GM18868 (cell line): Measurements from ENCODE around the gene ERC2.
"Not testable (repeated sequence)": the region's sequence is repeated elsewhere in the genome, so short reads cannot be mapped to it uniquely, and the experiment has no call there.

Experiments
- ATAC-seq: cut with Tn5 transposase; IDR thresholded peaks from one replicate; pipeline ENCODE4 v1.9.1; 2021; ENCODE audit warnings: mild to moderate bottlenecking, moderate library complexity; ENCODE audit not compliant: unreplicated experiment

The ERC2 gene

DNA sequence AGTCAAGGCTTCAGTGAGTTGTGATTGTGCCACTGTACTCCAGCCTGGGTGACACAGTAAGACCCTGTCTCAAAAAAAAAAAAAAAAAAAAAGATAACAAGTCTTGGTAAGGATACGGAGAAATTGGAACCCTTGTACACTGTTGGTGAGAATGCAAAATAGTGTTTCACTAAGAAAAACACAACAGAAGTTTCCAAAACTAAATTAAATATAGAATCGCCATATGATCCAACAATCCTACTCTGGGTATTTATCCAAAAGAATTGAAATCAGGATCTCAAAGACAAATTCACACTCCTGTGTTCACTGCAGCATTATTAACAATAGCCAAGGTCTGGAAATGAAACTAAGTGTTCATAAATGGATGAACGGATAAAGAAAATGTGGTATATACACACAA lies 149.4 kb downstream of the ERC2 start:
- no peak for ATAC-seq

DNA sequence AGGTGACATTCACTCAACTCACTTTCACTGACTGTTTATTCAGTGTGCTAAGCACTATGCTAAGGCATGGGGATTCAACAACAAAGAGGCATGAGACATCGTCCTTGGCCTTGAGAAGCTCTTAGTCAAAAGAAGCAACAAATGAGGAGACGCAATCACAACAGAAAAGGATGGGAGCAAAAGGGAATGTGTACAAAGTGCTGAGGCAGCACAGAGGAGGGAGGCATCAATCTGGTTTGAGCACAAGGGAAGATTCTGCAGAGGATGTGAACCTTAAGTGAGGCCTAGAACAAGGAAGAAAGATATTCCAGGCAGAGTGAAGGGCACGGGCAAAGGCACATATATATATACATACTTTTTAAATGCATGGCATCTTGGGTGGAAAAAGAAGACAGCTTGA lies 151.3 kb downstream of the ERC2 start:
- no peak for ATAC-seq

DNA sequence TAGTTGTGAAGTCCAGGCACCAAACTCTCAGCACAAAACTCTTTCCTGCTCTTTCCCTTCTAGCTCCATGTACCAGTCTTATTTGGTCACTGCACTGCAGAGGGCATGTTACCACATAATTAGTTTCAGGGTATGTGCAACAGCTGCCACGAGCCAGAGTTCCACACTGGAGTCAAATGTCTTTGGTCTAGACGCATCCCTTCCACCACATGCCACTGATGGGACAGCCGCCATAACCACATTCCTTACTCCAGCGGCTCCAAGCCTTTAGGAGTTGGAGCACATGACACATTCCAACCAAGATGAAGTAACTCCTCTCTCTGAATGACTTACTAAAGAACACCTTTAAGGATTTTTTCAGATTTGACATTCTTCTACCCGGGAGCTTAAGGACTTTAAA lies 153.4 kb downstream of the ERC2 start:
- ATAC-seq = no peak

DNA sequence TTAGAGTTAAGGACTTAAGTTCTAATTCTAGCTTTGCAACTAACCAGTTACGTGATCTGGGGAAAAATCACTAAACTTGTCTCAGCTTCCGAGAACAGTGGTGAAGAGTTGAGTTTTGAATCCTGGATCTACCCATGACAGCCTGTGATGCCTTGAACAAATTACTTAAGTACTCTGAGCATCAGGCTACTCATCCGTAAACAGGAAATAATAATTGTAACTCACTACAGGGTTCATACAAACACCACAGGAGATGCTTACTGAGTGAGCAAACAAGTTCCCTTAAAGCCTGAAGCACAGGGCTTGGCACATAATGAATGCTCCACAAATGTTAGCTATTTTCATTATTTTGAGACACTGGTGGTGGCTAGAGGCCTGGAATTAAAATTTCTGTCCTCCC lies 158.8 kb downstream of the ERC2 start:
- ATAC-seq = no peak

DNA sequence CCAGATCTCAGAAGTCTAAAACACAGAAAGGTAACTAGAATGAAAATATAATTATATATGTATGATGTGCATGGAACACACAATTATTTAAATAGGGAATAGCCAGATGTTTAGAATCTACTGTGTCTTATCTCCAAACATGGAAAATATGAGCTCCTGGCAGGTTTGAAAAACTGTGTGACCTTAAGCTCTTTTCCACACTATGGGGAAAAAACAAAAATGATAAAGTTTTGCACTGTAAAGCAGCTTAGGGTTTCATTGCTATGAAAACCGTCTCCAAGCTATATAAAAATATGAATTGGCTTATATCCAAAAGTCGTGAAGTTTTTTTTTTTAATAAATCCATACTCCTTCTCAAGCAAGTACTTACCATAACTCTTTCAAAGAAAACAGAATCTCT lies 159.8 kb downstream of the ERC2 start:
- ATAC-seq = no peak

DNA sequence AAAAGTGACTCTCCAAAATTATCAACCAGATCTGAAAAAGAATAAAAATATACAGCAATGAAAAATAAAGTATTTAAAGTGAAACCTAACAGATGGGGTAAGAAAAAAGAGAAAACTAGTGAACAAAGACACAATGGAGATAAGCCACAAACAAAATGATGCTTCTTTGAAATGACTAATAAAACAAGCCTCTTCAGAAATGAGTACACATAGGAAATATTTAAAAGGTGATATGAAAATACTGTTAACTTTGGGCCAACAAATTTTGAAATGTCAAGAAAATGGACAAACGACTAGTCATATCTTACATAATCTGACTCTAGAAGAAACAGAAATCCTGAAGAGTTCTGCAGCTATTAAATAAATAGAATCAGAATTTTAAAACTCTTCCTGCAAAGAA lies 164.2 kb downstream of the ERC2 start:
- no peak for ATAC-seq

DNA sequence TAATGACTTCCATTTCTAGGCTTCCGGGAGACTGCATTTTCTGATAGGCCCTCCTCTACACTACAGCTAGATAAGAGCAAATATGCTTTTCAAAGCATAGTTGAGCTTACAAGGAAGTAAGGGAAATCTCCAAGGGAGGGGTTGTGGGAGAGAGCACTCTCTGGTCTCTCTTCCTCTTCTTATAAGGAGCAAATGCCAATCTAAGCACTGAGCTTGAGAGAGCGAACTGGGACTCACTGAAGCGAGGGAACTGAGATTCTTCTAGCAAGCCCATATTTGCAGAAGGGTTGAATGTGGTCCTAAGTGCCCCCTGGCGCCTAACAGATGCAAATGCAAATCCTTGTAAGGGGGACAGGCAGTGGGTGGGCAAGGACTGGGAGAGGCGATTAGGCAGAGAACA lies 164.8 kb downstream of the ERC2 start:
- peak; percentile 92 for ATAC-seq

DNA sequence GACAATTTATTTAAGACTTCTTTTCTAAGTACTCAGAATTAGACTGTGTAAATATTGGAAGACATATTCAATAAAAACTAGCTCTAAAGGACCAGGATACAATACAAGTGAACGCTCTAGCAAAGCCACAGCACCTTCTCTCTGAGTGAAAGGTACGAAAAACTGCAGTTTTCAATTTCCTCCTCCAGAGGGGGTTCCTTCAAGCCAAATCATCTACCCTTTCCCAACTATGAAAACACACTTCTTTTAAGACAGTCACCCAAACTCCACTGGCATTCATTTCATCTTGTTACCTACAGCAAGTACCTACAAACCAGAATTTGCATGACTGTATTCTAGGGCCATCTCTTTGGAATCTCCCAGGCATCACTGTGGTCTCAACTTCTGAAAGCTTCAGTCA lies 165.8 kb downstream of the ERC2 start:
- ATAC-seq = no peak

DNA sequence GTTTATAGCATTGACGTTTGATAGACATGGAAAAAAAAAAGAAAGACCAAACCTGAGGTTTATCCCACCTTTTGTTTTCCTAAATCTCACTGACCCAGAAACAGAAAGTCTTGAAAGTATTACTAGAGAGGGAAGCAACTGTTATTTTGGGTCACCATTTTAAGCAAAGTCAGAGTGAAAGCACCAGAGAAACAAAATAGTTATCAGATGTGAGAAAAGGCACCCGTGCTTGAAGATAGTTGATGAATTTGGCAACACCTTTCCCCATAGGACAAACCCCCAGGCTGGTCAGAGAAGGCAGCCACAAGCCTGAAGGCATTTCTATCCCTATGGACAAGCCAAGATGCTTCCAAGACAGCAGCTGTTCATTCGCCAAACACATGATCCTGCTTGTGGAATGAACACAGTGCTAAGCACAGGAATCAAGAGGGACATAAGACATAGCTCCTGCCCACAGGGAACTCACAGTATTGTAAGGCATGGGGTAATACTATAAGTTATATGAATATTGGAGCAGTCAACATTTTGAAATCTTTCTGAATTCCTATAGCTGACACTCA lies 170.9 kb downstream of the ERC2 start:
- no peak for ATAC-seq

DNA sequence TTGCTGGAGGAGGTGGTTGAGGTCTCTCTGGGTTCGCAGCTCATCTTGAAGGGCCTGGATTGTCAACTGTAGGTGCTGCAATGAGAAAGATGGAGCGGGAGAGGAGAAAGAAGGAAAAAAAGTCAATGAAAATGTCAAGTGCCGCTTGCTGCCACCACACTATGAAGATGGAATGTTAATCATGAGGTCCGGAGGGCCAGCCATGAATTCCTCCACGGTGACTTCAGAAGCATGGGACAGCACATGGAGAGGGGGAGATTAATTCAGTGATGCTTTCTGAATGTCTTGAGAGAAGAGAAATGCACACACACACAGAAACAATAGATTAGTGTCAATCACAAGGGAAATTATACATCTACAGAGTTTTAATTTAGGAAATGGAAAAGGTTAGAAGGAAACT lies 171.9 kb downstream of the ERC2 start:
- no peak for ATAC-seq

DNA sequence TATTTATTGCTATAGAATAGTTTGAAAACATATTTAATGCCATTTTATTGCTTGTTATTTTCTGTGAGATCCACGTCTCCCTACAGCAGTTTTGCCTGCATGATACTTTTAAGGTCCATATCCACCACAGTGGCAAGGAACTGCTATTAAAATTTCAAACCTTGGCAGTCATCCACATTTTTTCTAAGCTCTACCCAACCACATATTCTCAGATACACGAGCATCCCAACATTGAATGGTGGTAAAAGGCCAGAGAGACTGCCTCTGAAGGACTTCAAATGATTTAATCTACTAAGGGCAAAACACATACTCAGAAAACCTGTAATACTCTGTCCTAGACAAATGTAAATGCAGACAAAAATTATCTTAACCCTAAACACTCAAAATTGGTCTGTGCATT lies 173.1 kb downstream of the ERC2 start:
- no peak for ATAC-seq

DNA sequence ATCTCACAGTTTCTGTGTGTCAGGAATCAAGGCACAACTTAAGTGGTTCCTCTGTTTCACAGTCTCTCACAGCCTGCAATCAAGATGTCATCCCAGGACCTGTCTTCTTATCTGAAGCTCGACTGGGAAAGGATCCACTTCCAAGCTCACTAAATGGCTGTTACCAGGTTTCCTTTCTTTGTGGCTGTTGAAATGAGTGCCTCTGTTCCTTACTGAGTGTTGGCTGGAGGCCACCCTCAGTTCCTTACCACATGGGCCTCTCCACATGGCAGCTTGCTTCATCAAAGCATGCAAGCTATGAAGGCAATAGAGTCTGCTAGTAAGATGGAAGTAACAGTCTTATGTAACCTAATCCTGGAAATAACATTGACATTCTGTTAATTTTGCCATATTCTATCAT lies 174.0 kb downstream of the ERC2 start:
- ATAC-seq = no peak

DNA sequence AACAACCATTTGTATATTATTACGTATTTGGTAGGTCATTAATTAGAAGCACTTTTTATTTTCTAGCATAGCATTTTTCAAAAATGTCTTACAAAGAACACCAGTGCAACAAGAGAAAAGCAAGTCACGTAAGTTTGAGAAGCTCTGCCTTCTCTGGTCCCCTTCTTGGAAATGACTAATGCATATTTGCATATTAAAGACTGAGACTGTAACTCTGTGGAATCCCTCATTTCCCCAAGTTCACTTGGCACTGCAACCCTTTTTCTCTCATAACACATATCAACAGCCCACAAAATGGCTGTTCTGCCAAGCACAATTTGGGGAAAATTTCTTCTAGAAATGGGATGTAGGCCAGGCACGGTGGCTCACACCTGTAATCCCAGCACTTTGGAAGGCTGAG lies 176.3 kb downstream of the ERC2 start:
- peak; percentile 65 for ATAC-seq

DNA sequence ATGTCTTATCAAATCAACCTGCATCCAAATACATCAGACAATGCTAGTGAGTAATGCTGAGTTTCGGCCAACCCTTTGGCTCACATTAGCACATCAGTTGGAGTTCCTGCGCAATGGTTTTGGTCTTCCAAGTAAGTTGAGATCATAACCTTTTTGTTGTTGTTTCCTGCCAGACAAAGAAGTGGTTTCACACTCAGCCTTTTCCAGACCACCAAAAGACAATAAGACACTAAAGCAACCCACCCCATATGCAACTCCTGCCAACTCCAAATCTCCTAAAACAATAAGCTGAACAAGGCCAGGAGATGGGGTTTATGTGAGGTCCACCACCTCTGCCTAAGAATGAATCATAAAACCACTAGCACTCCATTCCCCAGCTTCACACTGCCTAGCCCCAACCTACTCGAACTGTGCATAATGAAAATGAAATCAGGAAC lies 177.0 kb downstream of the ERC2 start:
- no peak for ATAC-seq

DNA sequence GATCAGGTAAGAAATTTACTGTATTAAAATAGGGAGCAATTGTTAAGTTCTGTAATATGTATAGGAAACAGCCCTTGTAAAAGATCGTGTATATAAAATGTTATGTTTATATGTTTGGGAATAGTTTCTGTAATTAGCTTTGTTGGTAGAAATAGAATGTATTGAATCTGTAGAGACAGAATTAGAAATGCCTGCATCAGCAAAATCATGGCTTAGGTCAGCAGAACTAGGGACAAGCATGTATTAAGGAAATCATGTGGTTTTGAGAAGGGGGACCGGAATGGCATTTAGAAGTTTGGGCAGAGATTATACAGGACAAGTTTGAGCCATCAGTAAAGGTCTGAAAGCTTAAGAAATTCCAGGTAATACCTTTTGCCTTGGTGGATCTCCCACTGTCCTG lies 177.9 kb downstream of the ERC2 start:
- ATAC-seq = no peak

DNA sequence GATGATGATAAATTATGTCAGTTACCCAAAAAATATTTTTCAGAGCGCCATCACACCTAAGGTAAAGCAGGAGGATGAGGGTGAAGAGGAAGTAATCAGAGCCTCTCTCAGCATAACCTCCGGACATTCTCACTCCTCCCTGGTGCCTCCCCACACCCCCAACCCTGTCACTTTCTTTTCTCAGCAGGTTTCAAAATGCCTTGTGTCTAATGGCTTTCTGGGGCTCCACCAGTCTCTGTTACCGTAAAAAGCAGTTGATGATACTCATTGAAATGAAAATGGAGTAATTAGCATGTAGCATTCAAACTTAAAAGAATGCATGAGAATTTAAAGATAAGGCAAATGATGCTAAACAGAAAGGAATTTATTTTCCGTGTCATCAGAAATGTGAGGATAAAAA lies 180.0 kb downstream of the ERC2 start:
- ATAC-seq = no peak

DNA sequence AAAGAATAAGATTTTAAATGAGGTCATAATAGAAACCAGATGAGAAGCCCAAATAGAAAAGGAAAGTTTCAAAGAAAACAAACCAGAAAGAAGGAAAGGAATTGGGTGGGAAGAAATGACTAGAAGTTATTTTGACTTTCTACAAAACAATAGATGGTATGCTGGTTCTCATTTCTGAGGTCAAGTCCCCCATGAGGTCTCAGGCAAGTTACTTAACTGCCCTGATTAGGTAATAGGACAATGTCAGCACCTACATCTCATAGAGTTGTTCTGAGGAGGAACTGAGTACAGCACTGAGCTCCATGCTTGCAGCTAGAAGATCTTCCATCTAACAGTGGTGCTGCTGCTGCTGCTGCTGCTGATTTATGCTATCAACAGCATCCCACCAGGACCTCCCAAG lies 185.9 kb downstream of the ERC2 start:
- no peak for ATAC-seq

DNA sequence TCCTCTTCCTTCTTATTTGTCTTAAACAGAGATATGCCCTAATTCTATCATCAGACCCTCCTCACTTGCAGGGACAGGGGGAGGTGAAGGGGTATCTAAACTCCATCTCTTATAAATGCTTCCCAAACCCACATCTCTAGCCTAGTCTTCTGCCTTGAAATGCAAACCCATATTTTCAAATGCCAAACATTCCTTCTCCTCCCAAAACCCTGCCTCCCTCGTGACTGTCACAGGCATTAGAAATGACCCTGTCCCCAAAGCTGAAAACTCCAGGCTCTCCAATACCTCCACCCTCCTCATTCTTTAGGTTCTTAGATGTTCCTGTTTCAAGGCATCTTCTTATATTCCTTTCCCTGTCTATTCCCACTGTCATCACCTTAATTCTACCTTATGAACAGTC lies 191.0 kb downstream of the ERC2 start:
- ATAC-seq = no peak

DNA sequence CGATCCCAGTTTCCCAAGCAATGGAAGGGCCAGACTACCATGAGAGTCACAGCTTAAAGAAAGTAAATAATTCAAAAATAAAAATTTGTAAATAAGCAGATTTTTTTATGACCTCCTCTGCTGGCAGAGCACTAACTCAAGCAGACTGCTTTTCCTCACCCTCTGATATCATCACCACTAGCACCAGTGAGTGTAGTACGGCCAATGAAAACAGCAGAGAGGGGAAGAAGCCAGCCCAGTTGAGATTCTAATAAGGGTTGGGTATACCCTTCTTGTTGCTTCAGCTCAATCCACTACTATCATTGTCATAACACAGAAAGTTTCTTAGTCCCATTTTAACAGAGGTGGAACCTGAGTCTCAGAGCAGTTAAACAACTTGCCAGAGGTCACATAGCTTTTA lies 193.1 kb downstream of the ERC2 start:
- ATAC-seq = no peak

DNA sequence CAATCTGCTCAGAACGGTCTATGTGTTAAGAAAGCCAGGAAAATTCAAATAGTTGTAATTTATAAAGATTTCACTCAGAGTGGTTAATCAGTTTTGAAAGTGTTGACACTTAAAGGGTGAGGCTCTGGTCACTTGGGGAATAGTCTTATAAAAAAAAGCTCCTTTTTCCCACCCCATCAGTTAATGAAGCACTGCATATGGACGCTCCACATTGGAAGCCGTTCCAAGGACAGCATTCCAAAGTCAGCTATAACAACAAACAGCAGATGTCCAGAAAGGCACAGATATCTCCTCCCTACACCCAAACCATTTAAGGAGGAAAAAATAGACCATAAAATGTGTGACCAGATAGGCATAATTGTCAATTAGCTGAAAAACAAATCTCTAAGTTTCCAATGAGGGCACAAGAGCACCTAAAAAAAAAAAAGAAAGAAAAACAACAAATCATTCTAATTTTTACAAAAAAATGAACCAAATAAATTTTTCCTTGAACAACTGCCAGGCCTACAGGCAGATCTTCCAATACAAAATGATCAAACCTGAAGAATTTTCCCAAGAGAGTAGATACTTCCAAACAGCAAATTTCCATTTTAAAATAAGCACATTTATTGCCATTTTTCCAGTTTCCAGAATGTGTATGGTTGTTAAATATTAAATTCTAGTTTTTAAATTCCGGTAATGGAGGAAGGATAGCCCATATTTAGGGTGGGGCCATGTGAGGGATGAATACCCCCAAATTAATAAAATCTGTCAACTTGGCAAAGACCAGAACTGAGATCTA lies 198.3 kb downstream of the ERC2 start:
- no peak for ATAC-seq

DNA sequence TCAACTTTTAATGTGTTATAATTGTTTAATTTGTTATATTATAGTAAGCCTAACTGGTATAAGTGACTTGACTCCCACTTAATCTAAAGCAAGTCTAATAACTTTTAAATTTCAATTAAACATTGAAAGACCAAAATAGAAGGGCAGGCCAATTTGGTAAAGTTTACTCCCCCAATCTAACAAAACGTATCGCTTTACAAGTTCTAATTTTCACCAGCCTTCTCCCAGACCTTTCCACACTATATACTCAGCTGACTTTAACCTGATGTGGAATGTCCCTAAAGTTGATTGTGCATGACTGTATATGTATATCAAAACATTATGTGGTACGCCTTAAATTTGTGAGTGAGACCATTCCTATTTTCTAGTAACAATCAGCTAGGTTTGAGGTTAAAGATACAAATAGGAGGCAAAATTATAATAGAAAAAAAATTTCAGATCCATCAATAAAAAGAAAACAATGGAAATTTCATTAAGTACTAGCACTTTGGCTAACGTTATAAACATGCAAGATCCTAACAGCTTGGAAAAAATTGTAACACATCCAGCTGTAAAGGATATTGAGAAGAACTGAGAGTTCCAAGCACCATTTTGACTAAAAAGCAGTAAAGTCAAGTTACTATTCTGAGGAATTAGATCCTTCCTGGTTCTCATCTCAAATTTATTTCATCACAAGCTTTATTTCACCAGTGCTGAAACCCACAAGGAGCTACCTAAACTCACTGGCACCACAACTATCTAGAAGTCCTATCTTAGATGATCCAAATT lies 199.5 kb downstream of the ERC2 start:
- ATAC-seq = no peak

DNA sequence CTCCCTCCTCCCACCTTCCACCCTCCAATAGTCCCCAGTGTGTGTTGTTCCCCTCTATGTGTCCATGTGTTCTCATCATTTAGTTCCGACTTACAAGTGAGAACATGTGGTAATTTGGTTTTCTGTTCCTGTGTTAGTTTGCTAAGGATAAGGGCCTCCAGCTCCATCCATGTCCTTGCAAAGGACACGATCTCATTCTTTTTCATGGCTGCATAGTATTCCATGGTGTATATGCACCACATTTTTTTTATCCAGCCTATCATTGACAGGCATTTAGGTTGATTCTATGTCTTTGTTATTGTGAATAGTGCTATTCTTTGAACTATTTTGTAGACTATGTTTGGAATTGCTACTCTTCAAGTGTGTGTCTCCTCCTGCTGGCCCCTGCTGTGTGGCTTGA lies 206.4 kb downstream of the ERC2 start:
- not testable (repeated sequence) for ATAC-seq
